NCI-H524 (cell line): Measurements from ENCODE around the gene LY6G6D.

Experiments
- DNase-seq, 2 experiments: peaks; one replicate each; lab custom pipeline; 2025; lab: John Stamatoyannopoulos, UW

Gene LY6G6D

GRCh38 chr6:31720196-31720770 lies 5.1 kb downstream of the LY6G6D start:
- no peak for DNase-seq

GRCh38 chr6:31721351-31722020 lies 6.3 kb downstream of the LY6G6D start, which contains the start of gene LY6G6C:
Gene LY6G6C (minus strand): TSS chr6:31721746. CDS start chr6:31721679, 67 bp downstream.
- no peak for DNase-seq

- no peak for DNase-seq
Measured at GRCh38 chr6:31722173-31722572, 7.0 kb downstream of the LY6G6D start.

- DNase-seq = no peak
Measured at GRCh38 chr6:31723245-31723979, 8.3 kb downstream of the LY6G6D start, which contains the start of gene MPIG6B. Gene MPIG6B (plus strand): TSS chr6:31723373. CDS start chr6:31723384, 11 bp downstream.

DNA sequence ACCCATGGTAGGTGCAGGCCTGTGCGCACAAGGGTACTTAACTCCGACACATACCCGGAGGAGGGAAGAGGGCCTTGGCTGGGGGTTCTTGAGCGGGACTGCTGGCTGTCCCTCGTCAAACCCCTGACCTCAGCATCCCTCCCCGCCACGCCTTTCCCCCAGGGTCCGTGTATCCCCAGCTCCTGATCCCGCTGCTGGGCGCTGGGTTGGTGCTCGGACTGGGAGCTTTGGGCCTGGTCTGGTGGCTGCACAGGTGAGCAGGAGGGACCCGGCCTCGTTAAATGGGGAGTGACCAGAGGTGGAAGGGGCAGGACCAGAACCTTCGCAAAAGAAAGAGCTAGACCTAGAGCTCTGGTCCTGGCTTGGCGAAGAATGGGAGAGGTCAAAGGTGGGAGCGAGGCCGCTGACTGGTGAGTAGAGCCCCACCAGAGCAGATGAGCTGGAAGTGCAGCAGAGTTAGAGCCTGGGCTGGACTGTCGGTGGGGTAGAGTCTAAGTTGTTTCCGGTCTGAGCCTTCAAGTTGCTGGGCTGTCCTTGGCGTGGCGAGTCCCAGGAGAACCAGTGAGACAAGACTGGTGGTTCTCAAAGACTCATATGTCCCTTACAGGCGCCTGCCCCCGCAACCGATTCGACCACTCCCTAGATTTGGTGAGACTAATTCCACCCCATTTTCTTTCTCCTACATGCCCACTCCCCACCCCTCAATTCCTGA lies 9.0 kb downstream of the LY6G6D start:
- no peak for DNase-seq

GRCh38 chr6:31725502-31726350 lies 10.6 kb downstream of the LY6G6D start:
- DNase-seq = no peak

DNA sequence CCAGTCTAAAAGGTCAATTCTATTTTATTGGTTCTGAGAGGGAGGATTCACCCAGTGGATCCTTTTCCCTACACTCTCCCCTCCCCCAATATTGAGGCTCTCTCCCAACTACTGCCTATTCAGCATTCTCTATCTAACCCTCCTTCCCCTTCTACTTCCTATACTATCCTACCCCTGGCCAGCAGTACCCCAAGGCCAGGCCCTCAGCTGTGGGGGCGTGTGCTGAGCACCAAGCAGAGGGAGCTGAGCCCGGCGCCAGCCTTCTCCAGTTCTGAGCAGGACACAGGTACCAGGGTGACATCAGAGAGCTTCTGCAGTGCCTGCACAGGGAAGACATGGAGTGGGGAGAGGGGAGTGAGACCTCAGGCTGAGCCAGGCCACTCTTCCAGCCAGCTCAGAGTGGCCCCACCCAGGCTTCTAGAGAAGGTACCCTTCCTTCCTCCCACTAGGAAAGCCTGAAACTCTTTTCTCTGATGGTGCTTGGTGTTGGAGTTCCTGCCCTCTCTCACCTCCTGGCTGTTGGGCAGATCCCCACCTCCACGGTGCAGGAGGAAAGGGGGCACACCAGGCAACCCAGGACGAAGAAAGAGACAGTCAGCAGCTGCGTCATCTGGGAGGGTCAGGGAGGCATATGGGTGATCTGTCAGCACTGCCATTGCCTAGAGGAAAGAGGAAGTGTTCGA lies 12.0 kb downstream of the LY6G6D start:
- no peak for DNase-seq

- no peak for DNase-seq
Measured at GRCh38 chr6:31727717-31728671, 12.8 kb downstream of the LY6G6D start.

GRCh38 chr6:31728767-31729514 lies 13.8 kb downstream of the LY6G6D start, which contains the start of gene DDAH2:
Gene DDAH2 (minus strand): TSS chr6:31729299. CDS start chr6:31729161, 138 bp downstream.
- DNase-seq = no peak

- DNase-seq = peak; percentile 65 to 88
Measured at GRCh38 chr6:31729515-31729978, 14.4 kb downstream of the LY6G6D start.

- DNase-seq = peak in 1 of 2 experiments; percentile 49
Measured at GRCh38 chr6:31729979-31730630, 15.0 kb downstream of the LY6G6D start.

DNA sequence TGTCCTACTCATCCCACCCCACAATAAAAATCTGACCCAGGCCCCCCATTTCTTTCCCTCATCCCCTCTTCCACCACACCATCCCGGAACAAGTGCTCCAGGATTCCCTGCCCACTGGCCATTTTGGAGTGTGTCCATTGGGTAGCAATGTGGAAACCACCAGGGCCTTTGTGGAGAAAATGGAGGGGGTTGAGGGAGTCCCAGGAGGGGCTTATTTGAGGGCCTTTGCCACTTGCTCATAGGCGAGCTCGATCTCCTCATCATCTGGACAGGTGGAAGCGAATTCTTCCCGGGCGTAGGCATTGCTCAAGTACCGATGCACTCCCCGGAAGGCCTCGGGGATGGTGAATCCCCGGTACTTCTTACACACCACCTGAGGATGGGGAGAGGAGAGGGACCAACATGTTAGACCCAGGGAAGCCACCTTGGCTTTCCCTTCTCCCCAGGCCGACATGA lies 15.5 kb downstream of the LY6G6D start:
- no peak for DNase-seq

DNA sequence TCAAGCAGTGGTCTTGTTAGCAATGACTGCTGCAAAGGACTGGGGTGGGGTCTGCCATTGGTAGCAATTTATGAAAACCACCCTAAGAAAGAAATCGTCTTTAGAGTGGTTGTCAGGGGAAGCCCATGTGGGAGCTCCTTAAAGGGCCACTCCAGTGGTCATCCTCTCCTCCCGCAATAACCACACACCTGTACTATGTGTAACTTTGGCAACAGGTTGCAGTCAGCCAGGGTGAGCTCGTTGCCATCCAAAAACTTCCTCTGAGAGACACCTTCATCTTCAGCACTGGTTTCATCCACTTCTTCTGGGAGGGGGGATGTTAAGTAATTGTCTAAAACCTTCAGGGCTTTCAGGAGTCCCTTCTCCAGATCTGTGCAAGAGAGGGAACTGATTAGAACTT lies 16.9 kb downstream of the LY6G6D start:
- no peak for DNase-seq

DNA sequence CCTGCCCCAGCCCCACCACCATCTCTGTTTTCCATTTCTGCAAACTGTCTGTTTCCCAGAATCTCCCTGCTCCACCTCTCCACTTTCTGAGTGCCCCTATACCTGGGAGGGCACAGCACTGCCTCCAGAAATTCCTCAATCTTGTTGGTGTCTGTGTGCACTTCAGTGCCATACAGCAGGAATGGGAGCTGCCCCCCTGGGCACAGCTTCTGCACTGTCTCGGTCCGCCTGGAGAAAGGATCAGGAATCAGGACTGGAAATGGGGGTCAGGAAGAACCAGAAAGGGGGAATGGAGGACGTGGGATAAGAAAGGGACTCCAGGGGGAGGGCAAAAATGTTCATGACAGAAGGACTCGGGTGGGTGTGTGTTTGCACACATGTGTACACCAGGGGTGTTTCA lies 18.6 kb downstream of the LY6G6D start:
- DNase-seq = no peak

GRCh38 chr6:31734247-31734820 lies 19.2 kb downstream of the LY6G6D start:
- no peak for DNase-seq

DNA sequence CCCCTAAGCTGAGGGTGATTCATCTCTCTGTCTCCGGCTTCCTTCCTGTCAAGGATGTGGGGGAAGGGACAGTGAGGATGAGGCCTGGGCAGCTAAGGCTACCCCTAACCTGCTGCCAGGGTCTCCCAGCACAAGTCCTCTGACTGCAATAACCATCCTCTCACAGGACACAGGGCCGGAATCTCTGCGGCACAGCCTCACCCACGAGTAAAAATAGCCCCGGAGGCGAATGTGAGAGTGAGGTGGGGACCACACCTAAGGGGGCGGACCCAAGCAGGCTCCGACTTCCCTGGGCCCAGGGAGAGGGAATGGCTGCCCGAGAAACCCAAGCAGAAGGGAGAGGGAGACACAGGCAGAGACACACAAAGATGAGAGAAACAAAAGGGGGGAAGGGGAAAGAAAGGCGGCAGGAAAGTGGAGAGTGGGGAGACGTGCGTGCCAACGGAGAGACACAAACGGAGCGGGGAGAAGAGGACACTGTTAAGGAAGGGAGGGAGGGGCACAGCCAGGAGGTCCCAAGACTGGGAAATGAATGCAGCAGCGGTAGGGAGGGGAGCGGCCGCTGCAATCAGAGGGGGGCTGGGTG lies 19.8 kb downstream of the LY6G6D start:
- no peak for DNase-seq
